Endothelial cell of umbilical vein (primary cell): Measurements from ENCODE around the gene SYK. TPM values are rescaled to one million over a fixed set of nuclear protein-coding genes. Genes with fewer than 3 reads are reported as not detected.
"Not testable (repeated sequence)": the region's sequence is repeated elsewhere in the genome, so short reads cannot be mapped to it uniquely, and the experiment has no call there.

Source experiments
- BruUV-seq: library from RNA; stranded (reverse); fragments of 400-500 nt; replicated peaks from 2 replicates; lab custom pipeline; 2021; lab: Mats Ljungman, UMichigan
- CTCF ChIA-PET: fragments of 300-600, 350-600 bp; sonication (Branson Sonifier 250); formaldehyde crosslinking; loops from one replicate; lab custom pipeline; 2021; ENCODE audit warnings: antibody characterized with exemption, inconsistent platforms; lab: Charles Lee
- POLR2A ChIA-PET: fragments of 300-600, 350-600 bp; sonication (Branson Sonifier 250); formaldehyde crosslinking; loops from one replicate; lab custom pipeline; 2021; ENCODE audit warnings: antibody characterized with exemption, inconsistent platforms; lab: Charles Lee
- DNase-seq: peaks from one replicate; pipeline ENCODE4 v3.0.0-alpha.2; 2011; ENCODE audit warnings: low read depth, low spot score
- FAIRE-seq: peaks from 2 replicates; lab custom pipeline; 2011; peaks lifted over from hg19 to GRCh38; lab: Jason Lieb, UNC
- H2AFZ ChIP-seq: 2 replicates; pipeline ENCODE4 v1.6.0; 2012; ENCODE audit warnings: low read depth, low read length, control low read depth, inconsistent platforms
- H3K27ac ChIP-seq: 2 replicates; pipeline ENCODE4 v1.5.1; 2011; ENCODE audit warnings: low read depth, mild to moderate bottlenecking, control low read depth, low read length, moderate library complexity; ENCODE audit not compliant: insufficient read depth
- H3K27me3 ChIP-seq, 2 experiments: 2 replicates each; pipeline versions ENCODE4 v1.6.0 to v1.6.1; 2011; ENCODE audit warnings: low read length in 2 of 2, mixed read lengths in 1 of 2; ENCODE audit not compliant: control insufficient read depth in 2 of 2, insufficient read depth in 2 of 2
- H3K36me3 ChIP-seq, 2 experiments: 2 replicates in 1 of 2; 3 replicates in 1 of 2; pipeline ENCODE4 v1.5.1; 2011; ENCODE audit warnings: low read length in 2 of 2, mild to moderate bottlenecking in 1 of 2, moderate library complexity in 1 of 2; ENCODE audit not compliant: control insufficient read depth in 2 of 2, insufficient read depth in 2 of 2; ENCODE audit errors: extremely low read depth in 1 of 2
- H3K4me1 ChIP-seq: 3 replicates; pipeline ENCODE4 v1.5.1; 2011; ENCODE audit warnings: mild to moderate bottlenecking, low read length; ENCODE audit not compliant: control insufficient read depth, insufficient read depth; ENCODE audit errors: extremely low read depth
- H3K4me2 ChIP-seq: 2 replicates; pipeline ENCODE4 v1.6.1; 2011; ENCODE audit warnings: low read length, control low read depth, mixed read lengths; ENCODE audit not compliant: insufficient read depth
- H3K4me3 ChIP-seq, 3 experiments: fragments of 200-600 bp in 1 of 3; sonication (generic), shearing (Covaris generic) in 1 of 3; replicated peaks in 1 of 3; 2 replicates each; pipeline ENCODE4 v1.5.1; 2011 to 2016; ENCODE audit warnings: control low read depth in 3 of 3, low read length in 3 of 3, mild to moderate bottlenecking in 2 of 3, inconsistent platforms in 1 of 3, low read depth in 1 of 3, moderate library complexity in 1 of 3; ENCODE audit not compliant: insufficient read depth in 1 of 3
- H3K79me2 ChIP-seq: 2 replicates; pipeline ENCODE4 v1.6.0; 2012; ENCODE audit warnings: low read length, inconsistent platforms; ENCODE audit not compliant: control insufficient read depth, insufficient read depth
- H3K9ac ChIP-seq: replicated peaks from 2 replicates; pipeline ENCODE3; 2011; ENCODE audit warnings: low read length, control low read depth; ENCODE audit not compliant: insufficient read depth; ENCODE audit errors: extremely low read depth
- H3K9me1 ChIP-seq: replicated peaks from 3 replicates; pipeline ENCODE4 v1.6.0; 2011; ENCODE audit warnings: mild to moderate bottlenecking, low read length; ENCODE audit not compliant: control insufficient read depth, insufficient read depth; ENCODE audit errors: extremely low read depth
- H3K9me3 ChIP-seq: replicated peaks from 2 replicates; pipeline ENCODE4 v1.5.1; 2012; ENCODE audit warnings: low read length, inconsistent platforms; ENCODE audit not compliant: control insufficient read depth, insufficient read depth
- H4K20me1 ChIP-seq: replicated peaks from 2 replicates; pipeline ENCODE3; 2011; ENCODE audit warnings: mild to moderate bottlenecking, low read length; ENCODE audit not compliant: control insufficient read depth, insufficient read depth; ENCODE audit errors: extremely low read depth
- EZH2 ChIP-seq: IDR thresholded peaks from 2 replicates; pipeline ENCODE4 v1.6.1; 2012; ENCODE audit warnings: borderline replicate concordance, low read depth, mild to moderate bottlenecking, moderate library complexity, low read length, inconsistent platforms; ENCODE audit not compliant: severe bottlenecking
- FOS ChIP-seq: IDR thresholded peaks from 2 replicates; pipeline ENCODE4 v1.6.1; 2011; ENCODE audit warnings: mild to moderate bottlenecking, low read length, moderate library complexity, borderline replicate concordance; ENCODE audit not compliant: insufficient read depth
- GATA2 ChIP-seq: IDR thresholded peaks from 2 replicates; pipeline ENCODE4 v1.7.0; 2011; ENCODE audit warnings: low read depth, mild to moderate bottlenecking, moderate library complexity, mixed read lengths, low read length; ENCODE audit not compliant: insufficient read length, insufficient read depth
- JUN ChIP-seq: IDR thresholded peaks from 2 replicates; pipeline ENCODE4 v1.6.1; 2011; ENCODE audit warnings: borderline replicate concordance, low read depth; ENCODE audit not compliant: insufficient read length, insufficient read depth
- MYC ChIP-seq: IDR thresholded peaks from one replicate; pipeline ENCODE4 v1.6.1; 2011; ENCODE audit warnings: mild to moderate bottlenecking, low read depth, low read length
- POLR2A ChIP-seq: IDR thresholded peaks from 2 replicates; pipeline ENCODE4 v1.6.1; 2012; ENCODE audit warnings: low read depth, mild to moderate bottlenecking, control low read depth, low read length
- POLR2AphosphoS5 ChIP-seq: IDR thresholded peaks from 2 replicates; pipeline ENCODE4 v1.6.1; 2012; ENCODE audit warnings: low read depth, mild to moderate bottlenecking, control low read depth, low read length, moderate library complexity; ENCODE audit not compliant: insufficient read depth
- dilution Hi-C: fragments of 300-500 bp; cut with MboI; formaldehyde crosslinking; loops from one replicate; pipeline ENCODE4 v1.15.0; 2019; ENCODE audit warnings: low sequenced_read_pairs; ENCODE audit not compliant: extremely low pct_ligation_motif_present
- intact Hi-C: fragments of 100-400 bp; cut with micrococcal nuclease; formaldehyde crosslinking; loops from one replicate; pipeline ENCODE4 v1.10.0; 2022
- polyA plus RNA-seq, 4 experiments: library from polyadenylated mRNA; depleted of rRNA in 3 of 4; stranded (reverse) in 3 of 4; unstranded in 1 of 4; fragments of >200 nt; gene quantifications; 2 replicates each; pipeline versions ENCODE4 v1.2.1 to v1.2.3, GENCODE V29; 2011 to 2012; ENCODE audit warnings: missing spikeins in 1 of 4
- total RNA-seq: library from RNA; stranded (reverse); gene quantifications from 2 replicates; pipeline ENCODE4 v1.2.3, GENCODE V29; 2021
- TF ChIP-seq, protein P1 (sequence below): IDR thresholded peaks from 2 replicates; pipeline ENCODE4 v1.6.1; 2011; ENCODE audit not compliant: insufficient read depth, insufficient read length
- TF ChIP-seq, protein P2 (sequence below), 2 donors: IDR thresholded peaks; 1 replicate in 1 of 2; 2 replicates in 1 of 2; pipeline ENCODE4 v1.5.1; 2011; ENCODE audit warnings: low read length in 2 of 2, mild to moderate bottlenecking in 2 of 2, moderate library complexity in 2 of 2, control low read depth in 1 of 2, inconsistent platforms in 1 of 2, low read depth in 1 of 2; ENCODE audit not compliant: insufficient read depth in 1 of 2; ENCODE audit errors: extremely low read depth in 1 of 2

Gene SYK
- total and polyA plus RNA-seq, 2 donors (not counting 3 experiments of a cell fraction or from before 2014, with no cell fraction given) = not detected

DNA sequence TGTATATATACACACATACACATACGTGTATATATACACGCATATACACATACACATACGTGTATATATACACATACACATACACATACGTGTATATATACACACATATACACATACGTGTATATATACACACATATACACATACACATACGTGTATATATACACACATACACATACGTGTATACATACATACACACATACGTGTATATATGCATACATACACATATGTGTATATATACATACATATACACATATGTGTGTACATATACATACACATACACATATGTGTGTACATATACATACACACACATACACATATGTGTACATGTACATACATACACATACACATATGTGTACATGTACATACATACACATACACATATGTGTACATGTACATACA is 82.6 kb downstream of the SYK start:
- H3K4me3 ChIP-seq = no peak overlapping the region
- DNase-seq = no peak
- intact Hi-C loops = no loop called here
- H3K4me1 ChIP-seq = no peaks in the 10 kb centered on the region
- H3K79me2 ChIP-seq = no peaks in the 10 kb centered on the region
- H3K9me1 ChIP-seq = no peaks in the 10 kb centered on the region
- FAIRE-seq = no peak
- H2AFZ ChIP-seq = no peak overlapping the region
- dilution Hi-C loops = no loop called here
- no peak for TF ChIP-seq POLR2A
- TF ChIP-seq GATA2 = no peak
- TF ChIP-seq JUN = no peak
- no peak for TF ChIP-seq EZH2
- TF ChIP-seq POLR2AphosphoS5 = no peak
- TF ChIP-seq, protein P1, sequence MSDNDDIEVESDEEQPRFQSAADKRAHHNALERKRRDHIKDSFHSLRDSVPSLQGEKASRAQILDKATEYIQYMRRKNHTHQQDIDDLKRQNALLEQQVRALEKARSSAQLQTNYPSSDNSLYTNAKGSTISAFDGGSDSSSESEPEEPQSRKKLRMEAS = no peak
- TF ChIP-seq, protein P2, sequence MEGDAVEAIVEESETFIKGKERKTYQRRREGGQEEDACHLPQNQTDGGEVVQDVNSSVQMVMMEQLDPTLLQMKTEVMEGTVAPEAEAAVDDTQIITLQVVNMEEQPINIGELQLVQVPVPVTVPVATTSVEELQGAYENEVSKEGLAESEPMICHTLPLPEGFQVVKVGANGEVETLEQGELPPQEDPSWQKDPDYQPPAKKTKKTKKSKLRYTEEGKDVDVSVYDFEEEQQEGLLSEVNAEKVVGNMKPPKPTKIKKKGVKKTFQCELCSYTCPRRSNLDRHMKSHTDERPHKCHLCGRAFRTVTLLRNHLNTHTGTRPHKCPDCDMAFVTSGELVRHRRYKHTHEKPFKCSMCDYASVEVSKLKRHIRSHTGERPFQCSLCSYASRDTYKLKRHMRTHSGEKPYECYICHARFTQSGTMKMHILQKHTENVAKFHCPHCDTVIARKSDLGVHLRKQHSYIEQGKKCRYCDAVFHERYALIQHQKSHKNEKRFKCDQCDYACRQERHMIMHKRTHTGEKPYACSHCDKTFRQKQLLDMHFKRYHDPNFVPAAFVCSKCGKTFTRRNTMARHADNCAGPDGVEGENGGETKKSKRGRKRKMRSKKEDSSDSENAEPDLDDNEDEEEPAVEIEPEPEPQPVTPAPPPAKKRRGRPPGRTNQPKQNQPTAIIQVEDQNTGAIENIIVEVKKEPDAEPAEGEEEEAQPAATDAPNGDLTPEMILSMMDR (IDR thresholded peaks at IDR 0.05; ENCODE audit: extremely low read depth in 1 of 2, insufficient read depth in 1 of 2, low read depth in 1 of 2, low read length in 2 of 2) = no peak
- TF ChIP-seq MYC = no peak
- TF ChIP-seq FOS = no peak
- ChIA-PET CTCF (no interaction called here), POLR2A (no interaction called here)
- no peaks in the 10 kb centered on the region for H3K27me3 ChIP-seq
- no peak overlapping the region for H3K9ac ChIP-seq
- no peaks in the 10 kb centered on the region for H3K36me3 ChIP-seq
- H4K20me1 ChIP-seq = no peaks in the 10 kb centered on the region
- no peaks in the 10 kb centered on the region for H3K9me3 ChIP-seq
- H3K4me2 ChIP-seq = no peak overlapping the region
- no TSS peak for BruUV-seq
- H3K27ac ChIP-seq = no peak overlapping the region

DNA sequence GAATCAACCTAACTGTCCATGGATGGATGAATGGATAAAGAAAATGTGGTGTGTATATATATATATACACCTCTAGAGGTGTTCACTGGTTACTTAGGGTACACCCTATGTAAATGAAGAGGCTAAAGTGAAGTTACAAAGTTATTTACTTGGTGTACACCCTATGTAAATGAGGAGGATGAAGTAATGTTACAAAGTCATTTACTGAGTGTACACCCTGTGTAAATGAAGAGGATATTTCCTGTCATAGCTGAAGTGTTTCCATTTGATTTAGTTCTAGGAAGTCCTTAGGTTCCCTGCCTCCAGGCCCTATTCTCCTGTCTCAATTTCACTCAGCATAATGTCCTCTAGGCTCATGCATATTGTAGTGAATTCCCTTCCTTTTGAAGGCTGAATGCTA is 85.2 kb downstream of the SYK start:
- H3K9me3 ChIP-seq, H3K27me3 ChIP-seq, intact Hi-C loops, DNase-seq, CTCF ChIA-PET, dilution Hi-C loops, H3K79me2 ChIP-seq, H4K20me1 ChIP-seq, H3K27ac ChIP-seq, FAIRE-seq, H3K4me2 ChIP-seq, H3K36me3 ChIP-seq, H3K4me1 ChIP-seq, H2AFZ ChIP-seq, POLR2A ChIA-PET, H3K9ac ChIP-seq, H3K9me1 ChIP-seq, BruUV-seq, H3K4me3 ChIP-seq: not testable (repeated sequence)
